OCI-LY3 (cell line): ENCODE data around the gene MARK4.

Source experiments
- H2AFZ ChIP-seq: fragments of 200-600, 300-600 bp; shearing (Covaris generic); 2 replicates; pipeline ENCODE4 v1.6.0; 2014; ENCODE audit warnings: antibody characterized with exemption, low read depth, low read length
- H3K27ac ChIP-seq: fragments of 200-600, 300-600 bp; sonication (generic); 2 replicates; pipeline ENCODE4 v1.5.1; 2014; ENCODE audit warnings: mild to moderate bottlenecking, low read length, moderate library complexity, mixed read lengths
- H3K27me3 ChIP-seq: fragments of 200-600, 300-600 bp; sonication (generic); 2 replicates; pipeline ENCODE4 v1.6.1; 2014; ENCODE audit warnings: low read depth, low read length, mixed read lengths
- H3K36me3 ChIP-seq: fragments of 200-600, 300-600 bp; sonication (generic); replicated peaks from 2 replicates; pipeline ENCODE3; 2014; ENCODE audit warnings: low read depth, low read length, mixed read lengths
- H3K4me1 ChIP-seq: fragments of 300-600, 200-600 bp; sonication (generic); 2 replicates; pipeline ENCODE4 v1.6.1; 2014; ENCODE audit warnings: low read length, mixed read lengths
- H3K4me2 ChIP-seq: fragments of 200-600, 300-600 bp; sonication (generic); 2 replicates; pipeline ENCODE4 v1.6.1; 2014; ENCODE audit warnings: low read length, mixed read lengths
- H3K4me3 ChIP-seq: fragments of 300-600, 200-600 bp; sonication (generic); 2 replicates; pipeline ENCODE4 v1.5.1; 2014; ENCODE audit warnings: antibody characterized with exemption, mild to moderate bottlenecking, low read length, moderate library complexity
- H3K79me2 ChIP-seq: fragments of 300-600, 200-600 bp; shearing (Covaris generic); 2 replicates; pipeline ENCODE4 v1.6.1; 2014; ENCODE audit warnings: mild to moderate bottlenecking, low read length, mixed read lengths
- H3K9ac ChIP-seq: fragments of 300-600, 200-600 bp; shearing (Covaris generic); 2 replicates; pipeline ENCODE4 v1.6.0; 2014; ENCODE audit warnings: mild to moderate bottlenecking, low read length, moderate library complexity
- H3K9me3 ChIP-seq: fragments of 200-600, 300-600 bp; shearing (Covaris generic); 2 replicates; pipeline ENCODE4 v1.6.1; 2014; ENCODE audit warnings: low read length, mixed read lengths; ENCODE audit not compliant: insufficient read depth
- H4K20me1 ChIP-seq: fragments of 200-600, 300-600 bp; sonication (generic); 2 replicates; pipeline ENCODE4 v1.6.1; 2016; ENCODE audit warnings: low read length, mixed read lengths; ENCODE audit not compliant: insufficient read depth
- CTCF ChIP-seq: fragments of 200-600, 300-600 bp; sonication (generic); IDR thresholded peaks from 2 replicates; pipeline ENCODE4 v1.5.1; 2014; ENCODE audit warnings: antibody characterized with exemption, low read length, low read depth
- EZH2phosphoT487 ChIP-seq: fragments of 200-600 bp; shearing (Covaris generic); IDR thresholded peaks from 2 replicates; pipeline ENCODE4 v1.6.1; 2018; ENCODE audit warnings: antibody characterized with exemption, mixed run types, low read depth

The MARK4 gene

GRCh38 chr19:45352471-45352870, 101.4 kb downstream of the MARK4 start:
- Histone ChIP-seq H3K4me3 (no peak overlapping the region), H2AFZ (no peak overlapping the region), H3K4me1 (no peaks in the 10 kb centered on the region), H3K9me3 (no peaks in the 10 kb centered on the region), H3K27me3 (no peaks in the 10 kb centered on the region), H3K4me2 (no peak overlapping the region), H3K9ac (no peak overlapping the region), H3K36me3 (peaks cover 65% of the 10 kb centered on the region), H4K20me1 (no peaks in the 10 kb centered on the region; the same call in 1 of the 2 replicates), H3K27ac (no peak overlapping the region), H3K79me2 (no peaks in the 10 kb centered on the region)
- TF ChIP-seq EZH2phosphoT487: no peak
- TF ChIP-seq CTCF: no peak

GRCh38 chr19:45352914-45353796, 102.1 kb downstream of the MARK4 start:
- H3K27ac ChIP-seq: no peak overlapping the region
- no peaks in the 10 kb centered on the region for H3K79me2 ChIP-seq
- no peak overlapping the region for H2AFZ ChIP-seq
- H3K9me3 ChIP-seq: no peaks in the 10 kb centered on the region
- no peak for TF ChIP-seq CTCF
- no peak for TF ChIP-seq EZH2phosphoT487
- H3K36me3 ChIP-seq: peaks cover 67% of the 10 kb centered on the region
- no peak overlapping the region for H3K9ac ChIP-seq
- no peak overlapping the region for H3K4me2 ChIP-seq
- H3K4me1 ChIP-seq: no peaks in the 10 kb centered on the region
- H3K4me3 ChIP-seq: no peak overlapping the region
- H4K20me1 ChIP-seq: no peaks in the 10 kb centered on the region; the same call in 1 of the 2 replicates
- H3K27me3 ChIP-seq: no peaks in the 10 kb centered on the region

- Histone ChIP-seq H3K36me3 (peaks cover 75% of the 10 kb centered on the region), H3K27me3 (no peaks in the 10 kb centered on the region), H2AFZ (no peak overlapping the region), H3K9ac (no peak overlapping the region), H4K20me1 (no peaks in the 10 kb centered on the region), H3K4me1 (no peaks in the 10 kb centered on the region), H3K4me3 (no peak overlapping the region), H3K79me2 (no peaks in the 10 kb centered on the region), H3K27ac (no peak overlapping the region), H3K4me2 (no peak overlapping the region), H3K9me3 (no peaks in the 10 kb centered on the region)
- TF ChIP-seq CTCF (no peak), EZH2phosphoT487 (no peak)
Measured at GRCh38 chr19:45354241-45354842, 103.3 kb downstream of the MARK4 start.
